ENCODE results near the gene MVK.

- TF ChIP-seq CTCF (IDR thresholded peaks at IDR 0.05) (no peak), POLR2A (IDR thresholded peaks at IDR 0.05) (no peak)
Measured at GRCh38 chr12:109624467-109624866, 50.9 kb downstream of the MVK start.
